Sciatic nerve (tissue), 2 donors: ENCODE measurements around the gene DUSP2. TPM values are rescaled to one million over a fixed set of nuclear protein-coding genes. Genes with fewer than 3 reads are reported as not detected.
"Not testable (repeated sequence)": the region's sequence is repeated elsewhere in the genome, so short reads cannot be mapped to it uniquely, and the experiment has no call there.

Source experiments
- ATAC-seq: fragments of 200-7000 bp; cut with Tn5 transposase; one replicate; pipeline ENCODE4 v1.9.1; 2020; ENCODE audit warnings: mild to moderate bottlenecking, moderate library complexity
- DNase-seq: peaks from one replicate; pipeline ENCODE4 v3.0.0-alpha.2; 2020; ENCODE audit warnings: low spot score
- intact Hi-C: fragments of 100-400 bp; cut with DNase I; formaldehyde crosslinking; loops from one replicate; pipeline ENCODE4 v1.14.2; 2022
- total RNA-seq: library from RNA; stranded (reverse); fragmentation: NEBNext Ultra II Directional; extraction: Animal tissue kit (Norgen Biotek cat#: 25700); gene quantifications from one replicate; pipeline ENCODE4 v1.2.1, GENCODE V29; 2021
- donor health status: DM: no; HTN: no; CAD: no.
- donor health status: DM: no; HTN: no; CAD: no.

The DUSP2 gene
- total RNA-seq, 1 donor from 2014 or later = 7.3 TPM

- ATAC-seq (peak; percentile 78), DNase-seq (no peak)
- intact Hi-C loops = no loop called here
Measured at GRCh38 chr2:96164459-96165184, 19.4 kb upstream of the DUSP2 start.

- intact Hi-C loops = no loop called here
- DNase-seq = no peak
- ATAC-seq = peak; percentile 48
Measured at GRCh38 chr2:96163768-96164429, 18.7 kb upstream of the DUSP2 start.

GRCh38 chr2:96163415-96163767, 18.2 kb upstream of the DUSP2 start:
- intact Hi-C loops = no loop called here
- DNase-seq (no peak), ATAC-seq (no peak)

GRCh38 chr2:96161898-96162297, 16.7 kb upstream of the DUSP2 start:
- no peak for DNase-seq
- ATAC-seq = no peak
- intact Hi-C loops = no loop called here

GRCh38 chr2:96160366-96160765, 15.1 kb upstream of the DUSP2 start:
- ATAC-seq, intact Hi-C loops, DNase-seq: not testable (repeated sequence)

- no peak for ATAC-seq
- peak; percentile 36 for DNase-seq
- intact Hi-C loops = no loop called here
Measured at GRCh38 chr2:96159084-96159830, 14.0 kb upstream of the DUSP2 start.

GRCh38 chr2:96158554-96158940, 13.3 kb upstream of the DUSP2 start:
- intact Hi-C loops = no loop called here
- ATAC-seq = no peak

GRCh38 chr2:96157649-96158553, 12.7 kb upstream of the DUSP2 start:
- DNase-seq = peak; percentile 52
- ATAC-seq = peak; percentile 37
- intact Hi-C loops = no loop called here

More at GRCh38 chr2:96158554-96158940, 13.3 kb upstream of the DUSP2 start:
- DNase-seq = peak; percentile 40

- no peak for ATAC-seq
- DNase-seq = peak; percentile 48
- intact Hi-C loops = no loop called here
Measured at GRCh38 chr2:96156926-96157648, 11.8 kb upstream of the DUSP2 start.

GRCh38 chr2:96156011-96156820, 11.0 kb upstream of the DUSP2 start:
- DNase-seq (peak; percentile 30), ATAC-seq (no peak)
- intact Hi-C loops = no loop called here

GRCh38 chr2:96154506-96155380, 9.5 kb upstream of the DUSP2 start:
- ATAC-seq = no peak
- intact Hi-C loops = no loop called here
- DNase-seq = peak; percentile 35

GRCh38 chr2:96153991-96154431, 8.8 kb upstream of the DUSP2 start:
- ATAC-seq = no peak
- peak; percentile 30 for DNase-seq
- intact Hi-C loops = no loop called here

- intact Hi-C loops = no loop called here
- DNase-seq (peak; percentile 36), ATAC-seq (no peak)
Measured at GRCh38 chr2:96153291-96153713, 8.1 kb upstream of the DUSP2 start.

- DNase-seq (peak; percentile 28), ATAC-seq (no peak)
- intact Hi-C loops = no loop called here
Measured at GRCh38 chr2:96152304-96153161, 7.3 kb upstream of the DUSP2 start.

- intact Hi-C loops = no loop called here
- DNase-seq (peak; percentile 13), ATAC-seq (no peak)
Measured at GRCh38 chr2:96151595-96152303, 6.5 kb upstream of the DUSP2 start.
